ENCODE data around the gene RGS10. TPM values are rescaled to one million over a fixed set of nuclear protein-coding genes. Genes with fewer than 3 reads are reported as not detected.

The RGS10 gene
- total RNA-seq, 4 donors from 2014 or later: 21.4 to 97.6 (median 35.5) TPM

- intact Hi-C loops (cut with DNase I): no loop called here
Measured at GRCh38 chr10:119521443-119522204, 20.9 kb downstream of the RGS10 start.

GRCh38 chr10:119520283-119520682 lies 22.2 kb downstream of the RGS10 start:
- no peak for TF ChIP-seq POLR2A (IDR thresholded peaks at IDR 0.05)
- no peak for TF ChIP-seq CTCF (IDR thresholded peaks at IDR 0.05)
- H3K36me3 ChIP-seq: no peaks in the 10 kb centered on the region
- H3K9me3 ChIP-seq: no peaks in the 10 kb centered on the region
- no peak for DNase-seq
- no peaks in the 10 kb centered on the region for H3K27me3 ChIP-seq
- H3K4me3 ChIP-seq (replicated peaks in 1 of 3): no peak overlapping the region
- intact Hi-C loops (cut with DNase I): no loop called here
- H3K4me1 ChIP-seq: peaks cover 3% of the 10 kb centered on the region in 2 donors
- H3K27ac ChIP-seq: no peak overlapping the region
- 93 to 94% methylated on average over 16 of the region's 16 CpGs for WGBS, 2 donors

More at GRCh38 chr10:119521443-119522204, 20.9 kb downstream of the RGS10 start:
- no peaks in the 10 kb centered on the region for H3K9me3 ChIP-seq
- TF ChIP-seq CTCF (IDR thresholded peaks at IDR 0.05) (no peak), POLR2A (IDR thresholded peaks at IDR 0.05) (no peak)
- H3K27ac ChIP-seq: no peak overlapping the region
- no peak overlapping the region for H3K4me3 ChIP-seq (replicated peaks in 1 of 3)
- H3K27me3 ChIP-seq: no peaks in the 10 kb centered on the region
- 84 to 87% methylated on average over 6 of the region's 6 CpGs for WGBS, 2 donors
- no peak for DNase-seq
- H3K36me3 ChIP-seq: no peaks in the 10 kb centered on the region
- H3K4me1 ChIP-seq: peaks cover 9 to 16% of the 10 kb centered on the region in 2 donors

GRCh38 chr10:119518936-119519335 lies 23.6 kb downstream of the RGS10 start:
- TF ChIP-seq POLR2A (IDR thresholded peaks at IDR 0.05) (no peak), CTCF (IDR thresholded peaks at IDR 0.05) (no peak)

GRCh38 chr10:119518176-119518575 lies 24.3 kb downstream of the RGS10 start:
- TF ChIP-seq POLR2A (IDR thresholded peaks at IDR 0.05) (no peak), CTCF (IDR thresholded peaks at IDR 0.05) (no peak)
- DNase-seq: no peak
- H3K27me3 ChIP-seq: no peaks in the 10 kb centered on the region
- 89 to 91% methylated on average over 7 to 8 of the region's 9 CpGs for WGBS, 2 donors
- no peak overlapping the region for H3K27ac ChIP-seq
- H3K4me3 ChIP-seq (replicated peaks in 1 of 3): no peak overlapping the region
- intact Hi-C loops (cut with DNase I): no loop called here
- no peaks in the 10 kb centered on the region for H3K9me3 ChIP-seq
- H3K36me3 ChIP-seq: no peaks in the 10 kb centered on the region
- H3K4me1 ChIP-seq: peaks cover 0 to 4% of the 10 kb centered on the region in 2 donors

More at GRCh38 chr10:119518936-119519335, 23.6 kb downstream of the RGS10 start:
- DNase-seq: no peak
- Histone ChIP-seq H3K9me3 (no peaks in the 10 kb centered on the region), H3K4me1 (peaks cover 0 to 4% of the 10 kb centered on the region in 2 donors), H3K27me3 (no peaks in the 10 kb centered on the region), H3K27ac (no peak overlapping the region), H3K36me3 (no peaks in the 10 kb centered on the region), H3K4me3 (replicated peaks in 1 of 3) (no peak overlapping the region)
- intact Hi-C loops (cut with DNase I): no loop called here
- 94 to 96% methylated on average over 10 of the region's 10 CpGs for WGBS, 2 donors
